Smooth muscle cell (in vitro differentiated cells): ENCODE results near the gene NT5DC4. TPM values are rescaled to one million over a fixed set of nuclear protein-coding genes. Genes with fewer than 3 reads are reported as not detected.
A peak's percentile ranks its signal among the peaks of the same experiment; 100 is the strongest.

Experiments
- DNase-seq: peaks from one replicate; lab custom pipeline; 2025; ENCODE audit not compliant: unreplicated experiment; lab: John Stamatoyannopoulos, UW
- H2AFZ ChIP-seq: fragments of 200-600 bp; sonication (generic); 2 replicates; pipeline ENCODE4 v1.6.0; 2016; ENCODE audit warnings: antibody characterized with exemption, low read depth, mild to moderate bottlenecking
- H3F3A ChIP-seq: fragments of 200-600 bp; sonication (generic); 2 replicates; pipeline ENCODE4 v1.6.0; 2017; ENCODE audit warnings: antibody characterized with exemption, low read depth
- H3K27ac ChIP-seq: fragments of 200-600 bp; sonication (generic); 2 replicates; pipeline ENCODE4 v1.5.1; 2016; ENCODE audit warnings: low read depth, mild to moderate bottlenecking
- H3K27me3 ChIP-seq: fragments of 200-600 bp; sonication (generic); 2 replicates; pipeline ENCODE4 v1.6.1; 2016; ENCODE audit warnings: low read depth, mild to moderate bottlenecking
- H3K36me3 ChIP-seq: fragments of 200-600 bp; sonication (generic); 2 replicates; pipeline ENCODE4 v1.5.1; 2016; ENCODE audit warnings: low read depth
- H3K4me1 ChIP-seq: fragments of 200-600 bp; sonication (generic); 2 replicates; pipeline ENCODE4 v1.5.1; 2016; ENCODE audit warnings: low read depth
- H3K4me2 ChIP-seq: fragments of 200-600 bp; sonication (generic); 2 replicates; pipeline ENCODE4 v1.6.0; 2016; ENCODE audit warnings: mild to moderate bottlenecking
- H3K4me3 ChIP-seq: fragments of 200-600 bp; sonication (generic); 2 replicates; pipeline ENCODE4 v1.5.1; 2016; ENCODE audit warnings: mild to moderate bottlenecking
- H3K79me2 ChIP-seq: fragments of 200-600 bp; sonication (generic); 2 replicates; pipeline ENCODE4 v1.6.0; 2016; ENCODE audit warnings: low read depth, mild to moderate bottlenecking
- H3K9ac ChIP-seq: fragments of 200-600 bp; sonication (generic); 2 replicates; pipeline ENCODE4 v1.6.0; 2016; ENCODE audit warnings: low read depth
- H3K9me3 ChIP-seq: fragments of 200-600 bp; sonication (generic); replicated peaks from 2 replicates; pipeline ENCODE4 v1.5.1; 2016; ENCODE audit warnings: low read depth
- H4K20me1 ChIP-seq: fragments of 200-600 bp; sonication (generic); 2 replicates; pipeline ENCODE4 v1.6.0; 2016; ENCODE audit warnings: low read depth
- CTCF ChIP-seq: fragments of 200-600 bp; sonication (generic); IDR thresholded peaks from 2 replicates; pipeline ENCODE4 v1.5.1; 2017; ENCODE audit warnings: borderline replicate concordance, mild to moderate bottlenecking, antibody characterized with exemption; ENCODE audit not compliant: insufficient read depth, poor library complexity, severe bottlenecking
- WGBS: methylation state at CpG from one replicate; pipeline ENCODE4 v1.1.7; 2016; ENCODE audit warnings: low lambda C conversion rate; 5-methylcytosine and 5-hydroxymethylcytosine counted together
- polyA plus RNA-seq: library from polyadenylated mRNA; unstranded; fragments of >200 nt; fragmentation: Nextera tagmentation; extraction: Ambion mirVana; gene quantifications from 2 replicates; pipeline ENCODE4 v1.2.1, GENCODE V29; 2016
- total RNA-seq: library from RNA; depleted of rRNA; stranded (reverse); fragments of >200 nt; gene quantifications from 2 replicates; pipeline ENCODE4 v1.2.3, GENCODE V29; 2014

NT5DC4 gene
- total and polyA plus RNA-seq, 2 experiments from 2014 or later = not detected

- Histone ChIP-seq H2AFZ (no peak overlapping the region), H3K9ac (no peak overlapping the region), H3K27me3 (no peaks in the 10 kb centered on the region), H3K79me2 (no peaks in the 10 kb centered on the region), H4K20me1 (no peaks in the 10 kb centered on the region), H3K4me2 (no peak overlapping the region), H3K4me3 (no peak overlapping the region), H3F3A (no peaks in the 10 kb centered on the region), H3K36me3 (no peaks in the 10 kb centered on the region), H3K4me1 (no peaks in the 10 kb centered on the region), H3K9me3 (no peaks in the 10 kb centered on the region), H3K27ac (no peak overlapping the region)
- TF ChIP-seq CTCF = no peak
- WGBS = 85% methylated on average over 12 of the region's 12 CpGs
- DNase-seq = no peak
Observed at GRCh38 chr2:112683550-112684414, 37.0 kb upstream of the NT5DC4 start.

- Histone ChIP-seq H3K9ac (no peak overlapping the region), H3K27ac (no peak overlapping the region), H3K27me3 (no peaks in the 10 kb centered on the region), H3K36me3 (no peaks in the 10 kb centered on the region), H3F3A (no peaks in the 10 kb centered on the region), H3K4me1 (no peaks in the 10 kb centered on the region), H4K20me1 (no peaks in the 10 kb centered on the region), H3K9me3 (no peaks in the 10 kb centered on the region), H2AFZ (no peak overlapping the region), H3K4me3 (no peak overlapping the region), H3K4me2 (no peak overlapping the region), H3K79me2 (no peaks in the 10 kb centered on the region)
- WGBS = 68% methylated on average over 3 of the region's 3 CpGs
- TF ChIP-seq CTCF = no peak
- DNase-seq = no peak
Observed at GRCh38 chr2:112684415-112684775, 36.4 kb upstream of the NT5DC4 start.

GRCh38 chr2:112685271-112685884 is 35.4 kb upstream of the NT5DC4 start:
- DNase-seq = no peak
- Histone ChIP-seq H3K4me2 (no peak overlapping the region), H3K27me3 (no peaks in the 10 kb centered on the region), H3K9ac (no peak overlapping the region), H3K9me3 (no peaks in the 10 kb centered on the region), H3F3A (no peaks in the 10 kb centered on the region), H2AFZ (no peak overlapping the region), H3K4me3 (no peak overlapping the region), H3K79me2 (no peaks in the 10 kb centered on the region), H4K20me1 (no peaks in the 10 kb centered on the region), H3K4me1 (no peaks in the 10 kb centered on the region), H3K36me3 (no peaks in the 10 kb centered on the region), H3K27ac (no peak overlapping the region)
- WGBS = 92% methylated on average over 4 of the region's 4 CpGs
- peak; percentile 22 for TF ChIP-seq CTCF
